HG03565 (cell line): Measurements from ENCODE around the gene MFAP2.

Experiments
- ATAC-seq: cut with Tn5 transposase; IDR thresholded peaks from one replicate; pipeline ENCODE4 v1.9.1; 2021; ENCODE audit warnings: mild to moderate bottlenecking, moderate library complexity; ENCODE audit not compliant: unreplicated experiment

The MFAP2 gene

GRCh38 chr1:17008208-17008855 lies 27.9 kb upstream of the MFAP2 start:
- ATAC-seq, result no peak

DNA sequence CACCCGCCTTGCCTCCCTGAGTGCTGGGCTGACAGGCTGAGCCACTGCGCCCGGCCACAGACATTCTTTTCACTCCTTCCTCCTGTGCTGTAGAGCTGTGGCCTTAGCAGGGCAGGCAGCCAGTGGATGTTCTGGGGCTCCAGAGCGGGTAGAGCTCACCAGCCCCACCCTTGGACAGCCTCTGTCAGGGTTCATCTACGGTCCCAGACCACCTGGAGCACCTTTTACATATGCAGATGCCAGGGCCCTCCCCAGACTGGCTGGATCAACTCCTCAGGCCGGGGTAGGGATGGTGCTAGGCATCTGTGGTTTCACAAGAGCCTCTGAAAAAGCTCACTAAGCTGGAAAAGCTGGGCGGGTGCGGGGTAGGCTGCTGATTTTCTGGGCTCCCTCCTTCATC lies 26.7 kb upstream of the MFAP2 start:
- no peak for ATAC-seq

- ATAC-seq, result no peak
Observed at GRCh38 chr1:17005365-17005740, 24.9 kb upstream of the MFAP2 start.

GRCh38 chr1:17004466-17005364 lies 24.3 kb upstream of the MFAP2 start:
- ATAC-seq, result no peak

DNA sequence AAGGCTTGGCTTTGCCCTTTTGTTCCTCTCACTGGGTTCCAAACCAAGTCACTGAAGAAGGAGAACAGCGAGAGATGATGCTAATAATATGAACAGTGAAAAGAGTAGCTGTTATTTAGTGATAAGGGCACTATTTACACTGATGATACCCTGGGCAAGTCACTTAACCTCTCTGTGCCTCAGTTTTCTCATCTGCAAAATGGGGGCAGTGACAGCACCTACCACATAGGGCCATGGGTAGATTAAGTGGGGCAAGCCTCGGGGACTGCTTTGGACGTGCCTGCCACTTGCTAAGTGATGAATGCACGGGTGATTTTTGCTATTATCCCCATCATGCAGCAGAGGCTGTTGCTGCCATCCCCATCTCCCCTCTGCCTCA lies 22.1 kb upstream of the MFAP2 start:
- ATAC-seq, result no peak

DNA sequence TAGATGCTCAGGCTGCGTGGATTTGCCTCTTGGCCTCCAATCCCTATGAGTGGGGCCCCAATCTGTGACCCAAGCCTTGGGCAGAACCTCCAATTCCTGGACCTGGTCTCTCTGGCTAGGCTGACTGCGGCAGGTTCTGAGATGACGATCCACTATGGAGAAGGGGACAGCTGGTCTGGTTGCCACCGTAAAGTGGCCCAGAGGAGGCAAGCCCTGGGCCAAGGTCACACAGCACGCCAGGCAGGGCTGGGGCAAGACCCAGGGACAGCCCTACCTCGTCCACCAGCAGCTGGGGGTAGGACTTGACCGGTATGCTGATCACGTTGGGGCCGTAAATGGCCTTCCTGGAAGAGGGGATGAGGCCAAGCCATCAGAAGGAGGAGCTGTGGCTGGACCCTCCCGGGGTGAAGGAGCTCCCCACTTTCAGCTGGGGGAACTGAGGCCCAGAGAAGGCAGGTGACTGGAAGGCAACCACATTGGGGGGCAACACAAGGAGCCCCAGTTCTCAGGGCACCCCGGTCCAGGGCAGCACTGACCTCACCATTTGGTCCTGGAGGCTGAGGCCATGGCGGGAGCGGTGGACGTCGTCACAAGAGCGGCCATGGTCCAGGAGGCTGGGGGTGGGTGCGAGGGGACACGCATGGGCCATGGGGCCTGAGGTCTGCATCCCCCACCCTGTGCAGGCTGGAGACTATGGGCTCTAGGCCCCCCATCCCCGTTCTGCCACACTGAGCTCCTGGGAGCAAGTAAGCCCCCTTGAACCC lies 21.5 kb upstream of the MFAP2 start:
- no peak for ATAC-seq

GRCh38 chr1:16999863-17000262 lies 19.4 kb upstream of the MFAP2 start:
- ATAC-seq, result no peak

DNA sequence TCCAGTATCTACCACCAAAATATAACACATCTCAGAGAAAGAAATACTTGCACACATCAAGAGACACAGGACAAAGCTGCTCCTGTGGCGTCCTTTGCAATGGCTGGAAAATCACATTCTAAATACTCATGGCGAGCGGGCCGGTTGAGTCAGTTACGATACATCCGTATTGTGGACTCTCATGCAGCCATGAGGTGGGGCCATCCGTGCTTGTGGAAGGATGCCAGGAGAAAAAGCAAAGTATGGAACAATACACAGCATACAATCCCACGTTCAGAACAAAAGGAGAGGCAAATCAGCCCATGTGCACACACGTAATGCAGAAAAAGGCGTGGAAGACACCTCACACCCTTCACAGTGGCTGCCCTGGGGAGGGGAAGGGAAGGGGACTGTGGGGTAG lies 18.2 kb upstream of the MFAP2 start:
- no peak for ATAC-seq

DNA sequence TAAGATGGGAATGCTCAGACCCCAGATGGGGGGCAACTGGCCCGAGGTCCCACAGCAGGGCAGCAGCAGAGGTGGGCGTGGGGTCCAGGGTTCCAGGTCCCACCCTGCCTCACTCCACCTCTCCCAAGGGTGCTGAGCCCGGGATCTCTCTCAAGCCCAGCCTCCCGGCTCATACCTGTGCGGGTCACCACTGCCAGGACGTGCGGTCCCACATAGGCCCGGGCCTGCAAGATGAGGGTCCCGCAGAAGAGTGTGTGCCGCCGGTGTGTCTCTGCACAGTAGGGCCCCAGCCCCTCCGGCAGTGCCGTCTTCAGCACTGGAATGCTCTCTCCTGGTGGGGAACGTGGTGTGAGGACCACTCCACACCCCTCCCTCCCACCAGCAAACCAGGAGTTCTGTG lies 16.4 kb upstream of the MFAP2 start:
- no peak for ATAC-seq

- ATAC-seq, result no peak
Observed at GRCh38 chr1:16993521-16994038, 13.2 kb upstream of the MFAP2 start.

GRCh38 chr1:16992675-16993074 lies 12.3 kb upstream of the MFAP2 start:
- no peak for ATAC-seq

DNA sequence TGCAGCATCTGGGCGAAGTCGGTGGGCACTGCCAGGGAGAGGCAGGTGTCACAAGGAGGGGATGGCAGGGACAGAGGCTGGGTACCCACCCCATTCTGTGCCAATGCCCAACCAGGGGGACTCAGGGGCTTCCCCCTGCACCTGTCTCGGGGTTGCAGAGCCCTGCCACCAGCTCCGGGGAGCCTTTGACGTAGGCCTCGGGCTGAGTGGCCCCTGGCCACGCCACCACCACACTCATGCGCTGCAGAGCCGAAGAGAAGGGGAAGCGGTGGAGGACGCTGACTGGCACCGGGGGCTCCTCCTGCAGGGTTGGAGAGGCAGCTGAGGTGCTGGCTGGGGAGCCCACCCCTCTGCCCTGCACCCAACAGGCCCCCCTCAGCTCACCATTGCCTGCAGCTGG lies 11.7 kb upstream of the MFAP2 start:
- ATAC-seq, result no peak

- no peak for ATAC-seq
Observed at GRCh38 chr1:16991571-16991970, 11.2 kb upstream of the MFAP2 start.

DNA sequence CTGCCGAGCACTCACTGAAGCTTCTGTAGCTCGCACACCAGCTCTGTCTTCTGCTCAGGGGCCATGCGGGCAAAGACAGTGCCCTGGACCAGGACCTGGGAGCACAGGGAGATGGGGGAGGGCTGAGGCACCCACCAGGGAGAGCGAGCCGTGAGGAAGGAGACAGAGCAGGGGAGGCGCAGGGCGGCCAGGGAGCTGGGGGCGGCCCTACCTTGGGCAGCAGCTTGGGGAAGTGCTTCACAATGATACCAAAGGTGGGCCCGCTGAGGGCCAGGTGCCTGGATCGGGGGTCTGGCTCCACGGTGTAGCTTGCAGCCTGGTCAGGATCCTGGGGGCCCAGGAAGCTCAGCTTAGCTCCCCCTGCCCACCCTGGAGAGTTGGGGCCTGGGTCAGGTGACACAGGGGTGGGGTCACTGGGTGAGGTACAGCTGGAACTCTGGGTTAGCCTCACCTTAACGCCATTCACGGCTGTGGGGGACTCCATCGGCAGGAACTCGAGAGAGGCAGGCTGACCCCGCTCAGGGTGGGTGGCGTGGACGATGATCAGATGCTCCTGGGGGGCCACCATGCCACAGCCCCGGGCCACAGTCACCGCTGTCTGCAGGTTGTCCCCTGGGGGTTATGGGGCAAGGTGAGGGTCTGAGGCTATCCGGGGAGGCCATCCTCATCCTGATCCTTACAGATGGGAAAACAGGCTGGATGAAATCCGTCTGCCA lies 9.4 kb upstream of the MFAP2 start:
- ATAC-seq, result no peak

GRCh38 chr1:16988210-16988609 lies 7.8 kb upstream of the MFAP2 start:
- no peak for ATAC-seq

DNA sequence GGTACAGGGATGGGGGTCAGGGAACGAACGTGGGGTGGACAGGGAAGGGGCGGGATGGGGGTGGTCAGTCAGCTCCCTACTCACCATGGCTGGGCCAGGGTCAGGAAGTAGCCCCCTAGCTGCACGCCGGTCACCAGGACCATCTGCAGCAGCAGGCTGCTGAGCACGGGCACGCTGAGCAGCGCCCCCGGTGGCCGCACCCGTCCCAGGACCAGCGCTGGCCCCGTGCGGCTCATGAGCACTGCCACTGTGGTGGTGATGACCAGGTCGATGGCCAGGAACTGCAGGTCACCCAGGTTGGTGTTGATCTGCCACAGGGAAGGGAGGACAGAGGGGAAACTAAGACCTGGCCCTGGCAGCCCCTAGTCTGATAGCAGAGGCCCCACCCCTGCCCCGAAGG lies 6.5 kb upstream of the MFAP2 start:
- ATAC-seq, result no peak

DNA sequence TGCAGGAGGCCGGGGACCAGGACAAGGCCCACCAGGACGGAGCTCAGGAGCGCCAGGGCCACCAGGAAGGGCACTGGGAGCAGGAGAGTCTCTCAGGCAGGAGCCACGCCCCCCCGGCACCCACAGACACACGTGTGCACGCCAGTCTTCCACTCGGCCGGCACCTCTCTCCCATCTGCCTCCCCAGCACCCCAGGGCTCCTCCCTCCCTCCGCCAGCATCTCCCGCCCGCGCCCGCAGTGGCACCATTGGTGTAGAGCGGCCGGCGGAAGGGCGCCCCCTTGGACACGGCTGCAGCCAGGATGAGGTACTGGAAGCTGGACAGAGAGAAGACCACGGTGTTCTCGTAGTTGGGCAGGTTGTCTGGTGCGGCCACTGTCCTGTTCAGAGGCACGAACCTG lies 6.1 kb upstream of the MFAP2 start:
- no peak for ATAC-seq

DNA sequence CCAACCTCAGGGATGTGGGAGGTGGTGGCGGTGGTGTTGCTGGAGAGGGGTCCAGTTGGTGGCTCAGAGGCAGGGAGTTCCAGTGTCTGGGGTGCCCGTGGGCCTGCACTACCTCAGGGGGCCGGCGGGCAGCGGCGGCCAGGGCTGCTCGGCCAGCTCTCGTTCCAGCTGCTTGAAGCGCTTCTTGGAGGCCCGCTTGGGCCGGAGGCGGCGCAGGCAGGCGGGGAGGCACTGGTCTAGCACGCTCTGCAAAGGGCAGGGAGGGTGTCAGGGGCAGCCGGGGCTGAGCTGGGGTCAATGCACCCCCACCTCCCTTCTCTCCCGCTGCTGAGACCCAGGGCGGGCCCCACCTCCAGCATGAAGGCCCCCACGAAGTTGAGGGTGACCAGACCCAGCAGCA lies 5.7 kb upstream of the MFAP2 start:
- no peak for ATAC-seq

DNA sequence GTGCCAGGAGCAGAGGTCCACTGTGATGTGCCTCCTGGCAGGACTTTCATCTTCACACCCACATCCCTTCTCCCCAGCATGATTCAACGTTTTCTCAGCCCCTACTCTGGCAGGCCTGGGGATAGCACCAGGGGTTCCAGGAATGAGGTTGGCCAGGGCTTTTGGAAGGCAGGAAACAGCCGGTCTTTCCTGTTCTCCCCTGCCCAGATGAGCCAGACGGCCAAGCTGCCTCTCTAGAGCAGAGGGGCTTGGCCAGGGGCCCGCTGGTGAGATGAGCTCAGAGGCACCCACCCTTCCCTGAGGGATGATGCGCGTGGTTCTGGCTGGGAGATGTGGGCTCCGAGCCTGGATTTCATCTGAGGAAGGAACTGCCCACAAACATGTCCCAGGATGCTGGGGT lies 4.3 kb upstream of the MFAP2 start:
- ATAC-seq, result no peak

DNA sequence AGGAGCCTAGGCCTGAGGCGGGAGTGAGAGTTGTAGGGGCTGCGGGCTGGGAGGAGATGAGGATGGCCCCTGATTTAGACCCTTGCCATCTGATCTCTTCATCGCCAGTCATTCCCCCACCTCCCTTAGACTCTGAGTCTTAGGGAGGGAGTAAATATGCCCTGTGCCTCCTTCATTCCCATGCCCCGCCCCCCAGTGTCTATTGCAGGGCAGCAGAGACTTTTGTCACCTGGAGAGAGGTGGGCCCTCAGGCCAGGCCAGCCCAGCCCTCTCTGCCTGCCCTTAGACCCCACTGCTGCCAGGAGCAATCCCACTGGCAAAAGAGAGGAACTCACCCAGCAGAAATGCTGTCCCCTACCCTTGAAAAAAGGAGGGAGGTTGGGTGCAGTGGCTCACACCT lies 3.2 kb upstream of the MFAP2 start:
- no peak for ATAC-seq

GRCh38 chr1:16982902-16983301 lies 2.5 kb upstream of the MFAP2 start:
- no peak for ATAC-seq
